ENCODE data around the gene REC8. TPM values are rescaled to one million over a fixed set of nuclear protein-coding genes. Genes with fewer than 3 reads are reported as not detected.

REC8 gene
- total and polyA plus RNA-seq, 10 of the 15 experiments (the other 5 are each of a cell fraction or from before 2014, with no cell fraction given) = 4.2 to 76.9 (median 29.1) TPM

- intact Hi-C loops (cut with micrococcal nuclease; ENCODE audit: unreplicated experiment) = no loop called here
- RAD21 ChIA-PET (ENCODE audit: unreplicated experiment) = interaction anchor here (1.3 kb wide), 1 partner anchor 13 kb away, joined by 6 read pairs; the partner anchor contains the start of gene PSME2
These were observed 38.9 kb upstream of the REC8 start for GRCh38 chr14:24132976-24133375.

More at GRCh38 chr14:24132976-24133375, 38.9 kb upstream of the REC8 start:
- no peak for ATAC-seq
- H3K27me3 ChIP-seq (replicated peaks in 1 of 2; ENCODE audit: control insufficient read depth in 2 of 2, insufficient read depth in 2 of 2, low read length in 1 of 2) = no peaks in the 10 kb centered on the region
- H3K4me3 ChIP-seq = no peak overlapping the region
- no peak overlapping the region for H3K27ac ChIP-seq (ENCODE audit: control insufficient read depth, insufficient read depth)
- in situ Hi-C loops (cut with MboI) = no loop called here
- no peak overlapping the region for H3K4me2 ChIP-seq (ENCODE audit: control insufficient read depth, insufficient read depth)
- TF ChIP-seq FOXK2 (IDR thresholded peaks at IDR 0.05) (no peak), FOS (IDR thresholded peaks at IDR 0.05; ENCODE audit: borderline replicate concordance, extremely low read depth, insufficient read length) (no peak), MYC (IDR thresholded peaks at IDR 0.05; ENCODE audit: insufficient read depth, insufficient read length, insufficient replicate concordance, low read length, severe bottlenecking) (no peak), CEBPZ (IDR thresholded peaks at IDR 0.05; ENCODE audit: low read depth, low read length) (no peak), YY1 (IDR thresholded peaks at IDR 0.05; ENCODE audit: low read depth, low read length) (no peak), ZNF207 (IDR thresholded peaks at IDR 0.05; ENCODE audit: borderline replicate concordance) (no peak), POLR2A (IDR thresholded peaks at IDR 0.05; ENCODE audit: low read depth, low read length) (no peak), RELB (IDR thresholded peaks at IDR 0.05; ENCODE audit: low read depth) (no peak), CREB1 (IDR thresholded peaks at IDR 0.05; ENCODE audit: low read depth) (no peak), SMAD1 (IDR thresholded peaks at IDR 0.05; ENCODE audit: low read depth, partially characterized antibody) (no peak), ZNF592 (IDR thresholded peaks at IDR 0.05) (no peak), ATF3 (IDR thresholded peaks at IDR 0.05; ENCODE audit: borderline replicate concordance, extremely low read depth, low read depth, low read length) (no peak), MXI1 (IDR thresholded peaks at IDR 0.05; ENCODE audit: low read depth, low read length) (no peak), CHD1 (IDR thresholded peaks at IDR 0.05; ENCODE audit: low read depth, low read length) (no peak)
- CTCF ChIA-PET = interaction anchor here (1.2 to 1.7 kb wide), 3 partner anchors 9 to 42 kb away, joined by 4 to 8 read pairs (median 5); no protein-coding TSS in a partner anchor
- H3K79me2 ChIP-seq (ENCODE audit: control insufficient read depth, insufficient read depth, low read length) = peaks cover 23% of the 10 kb centered on the region
- no peaks in the 10 kb centered on the region for H4K20me1 ChIP-seq (ENCODE audit: control insufficient read depth, insufficient read depth)
- DNase-seq (ENCODE audit: low read depth, low spot score) = no peak
- 96% methylated on average over 2 of the region's 2 CpGs for WGBS (ENCODE audit: insufficient coverage, insufficient replicate concordance, low lambda C conversion rate, missing lambda C conversion rate)
- no peak overlapping the region for H2AFZ ChIP-seq (ENCODE audit: control insufficient read depth, low read depth, low read length)
- no peak for FAIRE-seq
- POLR2A ChIA-PET = interaction anchor here (0.7 to 11.6 kb wide), 2 partner anchors 11 to 40 kb away, joined by 5 to 276 read pairs; partner anchors contain the start of genes DCAF11 and NRL
- H3K4me1 ChIP-seq (ENCODE audit: control insufficient read depth, insufficient read depth, low read length) = peaks cover 26% of the 10 kb centered on the region
- SMC1A ChIA-PET (ENCODE audit: uncharacterized antibody, unreplicated experiment) = interaction anchor here (0.9 to 7.7 kb wide), 3 partner anchors 12 to 19 kb away, joined by 3 to 70 read pairs (median 3); partner anchors contain the start of genes DCAF11 and NRL
- BruUV-seq (replicated peaks) = no TSS peak
- H3K36me3 ChIP-seq (ENCODE audit: control insufficient read depth in 2 of 2, insufficient read depth in 2 of 2, low read length in 1 of 2) = peaks cover 2 to 5% of the 10 kb centered on the region in 2 experiments; a peak in 3 of 4 replicates
- H3K9me3 ChIP-seq (replicated peaks; ENCODE audit: control insufficient read depth, insufficient read depth, low read length) = no peaks in the 10 kb centered on the region
- H3K9ac ChIP-seq (ENCODE audit: control insufficient read depth, insufficient read depth, low read length) = no peak overlapping the region
